ENCODE measurements around the gene CYP2D6. TPM values are rescaled to one million over a fixed set of nuclear protein-coding genes. Genes with fewer than 3 reads are reported as not detected.

The CYP2D6 gene
- polyA plus RNA-seq: 1.4 and 1.8 TPM in 2 replicates

DNA sequence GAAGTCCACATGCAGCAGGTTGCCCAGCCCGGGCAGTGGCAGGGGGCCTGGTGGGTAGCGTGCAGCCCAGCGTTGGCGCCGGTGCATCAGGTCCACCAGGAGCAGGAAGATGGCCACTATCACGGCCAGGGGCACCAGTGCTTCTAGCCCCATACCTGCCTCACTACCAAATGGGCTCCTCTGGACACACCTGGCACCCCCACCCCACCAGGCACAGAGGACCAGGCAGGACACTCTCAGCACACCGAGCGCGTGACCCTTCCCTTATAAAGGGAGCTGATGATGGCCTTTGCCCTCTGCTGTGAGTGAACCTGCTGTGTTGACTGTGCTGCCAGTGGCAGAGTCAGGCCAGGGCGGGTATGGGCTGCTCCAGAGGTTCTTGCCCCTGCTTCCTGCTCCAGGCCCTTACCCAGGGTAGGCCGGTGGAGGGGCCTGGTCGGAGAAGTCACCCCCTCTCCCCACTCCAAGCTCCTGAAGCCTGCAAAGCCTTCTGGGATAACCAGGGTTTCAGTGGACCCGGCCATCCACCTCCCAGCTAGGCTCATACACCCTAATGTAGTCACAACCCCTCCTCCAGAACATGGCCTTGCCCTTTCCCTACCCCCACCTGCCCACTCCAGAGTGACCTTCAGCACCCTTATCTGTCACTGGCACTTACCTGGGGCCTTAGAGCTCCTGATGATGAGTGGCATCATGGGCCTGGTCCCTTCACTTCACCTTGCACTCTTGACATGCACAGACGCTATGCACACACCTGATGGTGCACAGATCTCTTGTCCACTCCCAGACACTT is at the start of gene CYP2D6:
TSS of gene CYP2D6 (minus strand) at position 172 of the 793 bp plus-strand sequence. CDS start at position 153, 19 bp downstream.

DNA sequence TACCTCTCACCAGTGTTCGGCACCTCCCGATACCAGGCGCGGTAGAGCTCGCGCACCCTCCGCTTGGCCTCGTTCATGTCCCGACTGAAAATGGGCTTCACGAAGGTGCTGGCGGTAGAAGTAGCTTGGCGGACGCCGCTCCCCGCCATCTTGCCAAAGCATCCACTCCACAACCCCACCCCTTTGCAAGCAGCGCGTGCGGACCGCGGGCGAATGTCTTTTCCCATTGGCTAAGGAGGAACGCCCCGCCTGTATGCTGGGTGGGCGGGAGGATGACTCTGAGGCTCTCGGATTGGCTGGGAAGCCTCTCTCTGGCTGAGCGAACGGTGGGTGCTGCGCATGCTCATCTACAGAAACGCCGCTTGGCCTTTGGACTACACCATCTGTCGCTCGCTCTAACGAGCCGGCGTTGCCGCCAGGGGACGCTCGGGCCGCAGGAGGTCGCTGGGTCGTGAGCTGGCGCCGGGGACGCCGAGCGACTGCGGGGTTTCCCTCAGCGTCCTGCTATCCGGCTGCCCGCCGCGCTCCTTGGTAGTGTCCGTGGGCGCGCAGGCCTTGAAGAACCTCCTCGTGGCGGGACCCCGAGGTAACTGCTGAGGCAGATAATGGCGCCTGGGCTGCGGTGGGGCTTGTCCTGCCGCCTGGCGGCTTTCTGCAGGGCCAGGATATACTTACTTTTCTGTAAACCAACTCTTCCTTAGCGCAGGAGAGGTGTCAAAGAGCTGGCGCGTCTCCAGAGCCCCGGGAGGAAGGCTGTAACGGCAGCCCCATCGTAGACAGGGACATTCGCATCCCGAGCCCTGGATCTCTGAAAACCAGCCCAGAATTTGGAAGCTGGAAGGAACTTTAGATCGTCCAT is 39.8 kb downstream of the CYP2D6 start, which contains the start of gene NDUFA6:
TSS of gene NDUFA6 (minus strand) at position 177 of the 859 bp plus-strand sequence. CDS start at position 149, 28 bp downstream.

DNA sequence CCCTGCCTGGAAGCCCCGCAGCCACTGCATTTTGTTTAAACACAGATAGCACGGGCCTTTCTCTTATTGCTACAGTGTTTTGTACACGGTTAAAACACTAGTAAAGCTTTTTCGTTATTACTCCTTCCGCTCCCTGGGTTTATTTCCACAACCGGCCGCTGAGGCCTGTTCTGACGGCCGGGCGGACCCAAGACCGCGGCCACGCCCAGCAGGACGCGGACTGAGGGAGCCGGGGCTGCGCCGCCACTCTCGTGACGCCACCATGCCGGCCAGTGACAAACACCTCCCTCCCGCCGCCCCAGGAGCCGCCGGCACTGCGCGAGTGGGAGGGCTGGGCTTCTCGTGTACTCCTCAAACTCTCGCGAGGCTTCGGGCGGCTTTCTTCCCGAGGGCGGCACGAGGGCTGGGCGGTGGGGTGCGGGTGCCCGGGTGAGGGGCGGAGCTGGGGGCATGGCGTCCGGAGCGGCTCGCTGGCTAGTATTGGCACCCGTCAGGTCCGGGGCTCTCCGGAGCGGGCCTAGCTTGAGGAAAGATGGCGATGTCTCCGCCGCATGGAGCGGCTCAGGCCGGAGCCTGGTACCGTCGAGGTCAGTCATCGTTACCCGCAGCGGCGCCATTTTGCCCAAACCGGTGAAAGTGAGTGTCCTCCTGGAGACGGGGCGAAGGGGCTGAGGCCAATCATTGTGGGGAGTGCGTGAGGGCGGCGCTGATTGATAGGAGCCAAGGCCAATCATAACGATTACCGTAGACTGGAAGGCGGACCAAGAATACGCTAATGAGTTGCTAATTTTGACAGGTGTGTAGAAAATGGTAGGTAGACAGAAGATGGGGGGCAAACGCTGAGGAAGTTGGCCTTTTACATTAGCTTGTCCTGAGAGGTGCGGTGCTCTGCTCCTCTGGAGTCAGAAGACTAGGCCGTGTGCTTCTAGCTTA is 51.0 kb downstream of the CYP2D6 start, which contains the start of gene SMDT1:
TSS of gene SMDT1 (plus strand) at position 382 of the 933 bp plus-strand sequence. CDS start at position 451, 69 bp downstream.

Other genes starting within 250 kb of the CYP2D6 start
- not detected in 2 replicates for gene SHISA8, start 215.7 kb downstream of the CYP2D6 start, polyA plus RNA-seq
- not detected in 2 replicates for gene TNFRSF13C, start 204.0 kb downstream of the CYP2D6 start, polyA plus RNA-seq
- 1.5 and 3.4 TPM in 2 replicates for gene CENPM, start 183.7 kb downstream of the CYP2D6 start, polyA plus RNA-seq
- 31.4 and 45.8 TPM in 2 replicates for gene SEPTIN3, start 161.4 kb downstream of the CYP2D6 start, polyA plus RNA-seq
- gene WBP2NL, start 132.0 kb downstream of the CYP2D6 start, polyA plus RNA-seq: 1.1 TPM in 1 of 2 replicates, not detected in the other
- 1.5 and 2.5 TPM in 2 replicates for gene NAGA, start 60.0 kb downstream of the CYP2D6 start, polyA plus RNA-seq
- gene PHETA2, start 56.6 kb downstream of the CYP2D6 start, polyA plus RNA-seq: not detected in 2 replicates
- 146 and 149 TPM in 2 replicates for gene SMDT1, start 51.1 kb downstream of the CYP2D6 start, polyA plus RNA-seq
- gene NDUFA6, start 40.0 kb downstream of the CYP2D6 start, polyA plus RNA-seq: 552 and 644 TPM in 2 replicates
- 3.1 and 4.0 TPM in 2 replicates for gene TCF20, start 139.8 kb upstream of the CYP2D6 start, polyA plus RNA-seq

Data from Purkinje cell (primary cell).